ENCODE measurements around the gene KLF15. TPM values are rescaled to one million over a fixed set of nuclear protein-coding genes. Genes with fewer than 3 reads are reported as not detected.
A peak's percentile ranks its signal among the peaks of the same experiment; 100 is the strongest.

The KLF15 gene
- total and polyA plus RNA-seq, 9 of the 15 experiments (the other 6 are each of a cell fraction or from before 2014, with no cell fraction given), result 0.08 to 4.8 (median 1.2) TPM

DNA sequence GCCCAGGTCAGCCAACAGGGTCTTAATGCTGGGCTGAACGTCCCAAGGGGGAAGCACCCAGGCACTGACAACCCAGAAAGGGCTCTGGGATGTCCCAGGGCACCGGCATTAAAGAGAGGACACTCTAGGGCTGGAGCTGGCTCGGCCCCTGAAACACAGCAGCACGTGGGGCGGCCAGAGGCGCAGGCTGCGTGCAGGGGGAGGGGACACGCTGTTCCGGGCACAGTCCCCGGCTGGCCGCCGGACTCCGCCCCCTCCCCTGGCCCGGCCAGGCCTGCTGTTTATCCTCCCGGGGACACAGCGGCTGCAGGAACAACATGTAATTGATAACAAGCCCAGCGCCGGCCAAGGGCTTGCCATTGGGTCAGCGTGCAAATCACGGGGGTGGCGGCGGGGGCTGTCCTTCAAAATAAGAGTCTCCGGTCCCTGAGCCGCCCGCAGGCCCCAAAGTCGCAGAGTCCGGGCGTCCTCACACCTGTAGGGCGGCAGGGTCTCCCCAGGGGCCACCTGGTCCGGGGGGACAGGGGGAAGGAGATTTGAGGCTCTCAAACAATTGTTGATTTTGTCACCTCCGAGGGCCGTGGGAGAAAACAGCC, 1.3 kb downstream of the KLF15 start (continued):
- TF ChIP-seq ZNF311 (CRISPR knock-in tag; IDR thresholded peaks at IDR 0.05) (no peak), ZNF79 (CRISPR knock-in tag; IDR thresholded peaks at IDR 0.05; ENCODE audit: low read depth) (no peak), ZNF583 (CRISPR knock-in tag; IDR thresholded peaks at IDR 0.05) (no peak), XRCC4 (IDR thresholded peaks at IDR 0.05; ENCODE audit: extremely low read depth, insufficient read depth, insufficient read length) (no peak), NCOA6 (IDR thresholded peaks at IDR 0.05) (no peak), BRF1 (IDR thresholded peaks at IDR 0.05; ENCODE audit: borderline replicate concordance, extremely low read depth, insufficient read length) (no peak), BDP1 (IDR thresholded peaks at IDR 0.05; ENCODE audit: insufficient read depth, insufficient read length) (no peak), HDAC3 (IDR thresholded peaks at IDR 0.05; ENCODE audit: borderline replicate concordance, partially characterized antibody) (no peak), HNRNPH1 (optimal IDR thresholded peaks at IDR 0.05; ENCODE audit: low read depth, low read length) (no peak), JUND (IDR thresholded peaks at IDR 0.05; ENCODE audit: borderline replicate concordance, low read depth, low read length) (0 out of 2 replicates have a peak, but pooled peaks have one; percentile 4), JUND (tag; IDR thresholded peaks at IDR 0.05; ENCODE audit: borderline replicate concordance, low read depth, low read length) (no peak; the same call in 2 of the 3 replicates), ZNF561 (CRISPR knock-in tag; conservative IDR thresholded peaks at IDR 0.05) (no peak), RNF2 (IDR thresholded peaks at IDR 0.05) (peak; percentile 61; the same call in 1 of the 2 replicates), ZSCAN29 (IDR thresholded peaks at IDR 0.05) (no peak), NRF1 (conservative IDR thresholded peaks at IDR 0.05 in 1 of 2, IDR thresholded peaks at IDR 0.05 in 1 of 2) (peak; percentile 66 to 73; a peak in 3 of 4 replicates), MTA1 (IDR thresholded peaks at IDR 0.05; ENCODE audit: borderline replicate concordance) (no peak), BRCA1 (IDR thresholded peaks at IDR 0.05) (no peak), BRCA1 (CRISPR knock-in tag; IDR thresholded peaks at IDR 0.05) (no peak), TCF3 (CRISPR knock-in tag; IDR thresholded peaks at IDR 0.05) (peak; percentile 60), NFIX (CRISPR knock-in tag; IDR thresholded peaks at IDR 0.05; ENCODE audit: low read depth) (no peak), ZFP1 (CRISPR knock-in tag; IDR thresholded peaks at IDR 0.05) (no peak)
- TF ChIP-seq, protein P1, sequence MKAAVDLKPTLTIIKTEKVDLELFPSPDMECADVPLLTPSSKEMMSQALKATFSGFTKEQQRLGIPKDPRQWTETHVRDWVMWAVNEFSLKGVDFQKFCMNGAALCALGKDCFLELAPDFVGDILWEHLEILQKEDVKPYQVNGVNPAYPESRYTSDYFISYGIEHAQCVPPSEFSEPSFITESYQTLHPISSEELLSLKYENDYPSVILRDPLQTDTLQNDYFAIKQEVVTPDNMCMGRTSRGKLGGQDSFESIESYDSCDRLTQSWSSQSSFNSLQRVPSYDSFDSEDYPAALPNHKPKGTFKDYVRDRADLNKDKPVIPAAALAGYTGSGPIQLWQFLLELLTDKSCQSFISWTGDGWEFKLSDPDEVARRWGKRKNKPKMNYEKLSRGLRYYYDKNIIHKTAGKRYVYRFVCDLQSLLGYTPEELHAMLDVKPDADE (conservative IDR thresholded peaks at IDR 0.05; ENCODE audit: control insufficient read depth, low read depth, low read length), result 0 out of 2 replicates have a peak, but pooled peaks have one; percentile 39
- TF ChIP-seq, protein P2, sequence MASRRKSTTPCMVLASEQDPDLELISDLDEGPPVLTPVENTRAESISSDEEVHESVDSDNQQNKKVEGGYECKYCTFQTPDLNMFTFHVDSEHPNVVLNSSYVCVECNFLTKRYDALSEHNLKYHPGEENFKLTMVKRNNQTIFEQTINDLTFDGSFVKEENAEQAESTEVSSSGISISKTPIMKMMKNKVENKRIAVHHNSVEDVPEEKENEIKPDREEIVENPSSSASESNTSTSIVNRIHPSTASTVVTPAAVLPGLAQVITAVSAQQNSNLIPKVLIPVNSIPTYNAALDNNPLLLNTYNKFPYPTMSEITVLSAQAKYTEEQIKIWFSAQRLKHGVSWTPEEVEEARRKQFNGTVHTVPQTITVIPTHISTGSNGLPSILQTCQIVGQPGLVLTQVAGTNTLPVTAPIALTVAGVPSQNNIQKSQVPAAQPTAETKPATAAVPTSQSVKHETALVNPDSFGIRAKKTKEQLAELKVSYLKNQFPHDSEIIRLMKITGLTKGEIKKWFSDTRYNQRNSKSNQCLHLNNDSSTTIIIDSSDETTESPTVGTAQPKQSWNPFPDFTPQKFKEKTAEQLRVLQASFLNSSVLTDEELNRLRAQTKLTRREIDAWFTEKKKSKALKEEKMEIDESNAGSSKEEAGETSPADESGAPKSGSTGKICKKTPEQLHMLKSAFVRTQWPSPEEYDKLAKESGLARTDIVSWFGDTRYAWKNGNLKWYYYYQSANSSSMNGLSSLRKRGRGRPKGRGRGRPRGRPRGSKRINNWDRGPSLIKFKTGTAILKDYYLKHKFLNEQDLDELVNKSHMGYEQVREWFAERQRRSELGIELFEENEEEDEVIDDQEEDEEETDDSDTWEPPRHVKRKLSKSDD (conservative IDR thresholded peaks at IDR 0.05; ENCODE audit: low read length), result no peak
- TF ChIP-seq, protein P3, sequence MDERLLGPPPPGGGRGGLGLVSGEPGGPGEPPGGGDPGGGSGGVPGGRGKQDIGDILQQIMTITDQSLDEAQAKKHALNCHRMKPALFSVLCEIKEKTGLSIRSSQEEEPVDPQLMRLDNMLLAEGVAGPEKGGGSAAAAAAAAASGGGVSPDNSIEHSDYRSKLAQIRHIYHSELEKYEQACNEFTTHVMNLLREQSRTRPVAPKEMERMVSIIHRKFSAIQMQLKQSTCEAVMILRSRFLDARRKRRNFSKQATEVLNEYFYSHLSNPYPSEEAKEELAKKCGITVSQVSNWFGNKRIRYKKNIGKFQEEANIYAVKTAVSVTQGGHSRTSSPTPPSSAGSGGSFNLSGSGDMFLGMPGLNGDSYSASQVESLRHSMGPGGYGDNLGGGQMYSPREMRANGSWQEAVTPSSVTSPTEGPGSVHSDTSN (CRISPR knock-in tag; IDR thresholded peaks at IDR 0.05; ENCODE audit: low read depth), result no peak
- TF ChIP-seq, protein P3 (tag; conservative IDR thresholded peaks at IDR 0.05; ENCODE audit: low read depth), result no peak
